ENCODE data around the gene SPCS3.

SPCS3 gene

GRCh38 chr4:176376032-176376614 lies 56.4 kb downstream of the SPCS3 start:
- ChIA-PET CTCF (interaction anchor here (0.7 to 3.8 kb wide), 3 partner anchors 508 to 1178 kb away, joined by 4 to 27 read pairs (median 6); no protein-coding TSS in a partner anchor), POLR2A (no interaction called here)
- Histone ChIP-seq H3K9me3 (ENCODE audit: control insufficient read depth, insufficient read depth, low read depth, low read length) (no peaks in the 10 kb centered on the region), H3K36me3 (ENCODE audit: control insufficient read depth in 2 of 2, insufficient read depth in 1 of 2, low read length in 2 of 2) (no peaks in the 10 kb centered on the region), H3K4me1 (ENCODE audit: control insufficient read depth, insufficient read depth, low read length) (no peaks in the 10 kb centered on the region), H3K4me3 (ENCODE audit: low read depth, low read length) (no peak overlapping the region), H3K27ac (ENCODE audit: extremely low read depth, low read depth, low read length) (no peak overlapping the region)
- TF ChIP-seq ZNF654 (tag by site-specific recombination; IDR thresholded peaks at IDR 0.05; ENCODE audit: low read depth) (peak; percentile 68), ZNF221 (tag by site-specific recombination; IDR thresholded peaks at IDR 0.05; ENCODE audit: borderline replicate concordance) (no peak), ZNF133 (tag by site-specific recombination; IDR thresholded peaks at IDR 0.05) (no peak), ZBTB26 (tag by site-specific recombination; optimal IDR thresholded peaks at IDR 0.05) (no peak)

- POLR2A ChIA-PET = no interaction called here
- H3K27ac ChIP-seq (ENCODE audit: extremely low read depth, low read depth, low read length) = no peak overlapping the region
- H3K4me1 ChIP-seq (ENCODE audit: control insufficient read depth, insufficient read depth, low read length) = no peaks in the 10 kb centered on the region
- CTCF ChIA-PET = interaction anchor here (0.7 to 3.8 kb wide), 9 partner anchors 66 to 1201 kb away, joined by 3 to 27 read pairs (median 4); no protein-coding TSS in a partner anchor
- H3K36me3 ChIP-seq (ENCODE audit: control insufficient read depth in 2 of 2, insufficient read depth in 1 of 2, low read length in 2 of 2) = no peaks in the 10 kb centered on the region
- H3K9me3 ChIP-seq (ENCODE audit: control insufficient read depth, insufficient read depth, low read depth, low read length) = no peaks in the 10 kb centered on the region
- TF ChIP-seq ZNF654 (tag by site-specific recombination; IDR thresholded peaks at IDR 0.05; ENCODE audit: low read depth) = peak; percentile 83
- TF ChIP-seq ZNF548 (tag by site-specific recombination; IDR thresholded peaks at IDR 0.05) = no peak
- no peak overlapping the region for H3K4me3 ChIP-seq (ENCODE audit: low read depth, low read length)
These were observed 58.0 kb downstream of the SPCS3 start for GRCh38 chr4:176377780-176378179.

DNA sequence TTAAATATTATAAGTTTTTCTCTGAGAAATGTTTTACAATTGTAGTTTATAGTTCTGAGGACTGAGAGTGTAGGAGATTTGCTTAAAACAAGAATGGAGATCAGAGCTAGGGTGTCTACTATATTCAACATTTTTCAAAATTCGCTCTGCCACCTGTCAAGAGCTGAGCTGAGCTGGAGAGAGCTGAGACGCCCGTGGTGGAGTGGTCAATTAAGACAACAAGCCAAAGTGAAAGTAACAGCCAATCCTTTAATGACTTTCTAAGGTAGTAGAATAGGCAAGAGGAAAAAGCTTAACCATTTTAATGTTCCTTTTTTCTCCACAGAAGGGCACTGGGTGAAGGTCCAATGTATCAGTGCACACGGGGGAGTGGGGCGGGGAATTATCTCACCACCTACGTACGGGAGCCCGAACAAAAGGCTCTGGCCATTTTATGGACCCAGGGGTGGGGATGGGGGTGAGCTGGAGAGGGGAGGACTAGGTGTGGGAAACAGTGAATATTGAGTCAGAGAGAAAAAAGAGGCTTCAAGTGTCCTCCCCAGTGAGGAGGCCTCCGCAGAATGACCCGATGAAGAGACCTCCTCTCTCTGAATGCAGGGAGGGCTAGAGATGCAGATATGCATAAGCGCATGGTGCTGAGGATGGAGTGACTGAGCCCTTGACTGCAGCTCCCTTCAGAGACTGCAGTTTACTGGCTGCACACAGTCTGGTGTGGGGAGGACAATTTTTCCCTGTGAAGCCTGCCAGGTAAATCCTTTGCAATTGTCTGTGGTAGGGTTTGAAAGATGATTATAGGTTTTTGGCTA lies 60.8 kb downstream of the SPCS3 start:
- CTCF ChIA-PET = interaction anchor here (1.7 kb wide), 1 partner anchor 667 kb away, joined by 8 read pairs; no protein-coding TSS in a partner anchor
- POLR2A ChIA-PET = no interaction called here
- H3K9me3 ChIP-seq (ENCODE audit: control insufficient read depth, insufficient read depth, low read depth, low read length) = no peaks in the 10 kb centered on the region
- H3K4me3 ChIP-seq (ENCODE audit: low read depth, low read length) = no peak overlapping the region
- no peaks in the 10 kb centered on the region for H3K4me1 ChIP-seq (ENCODE audit: control insufficient read depth, insufficient read depth, low read length)
- H3K27ac ChIP-seq (ENCODE audit: extremely low read depth, low read depth, low read length) = no peak overlapping the region
- TF ChIP-seq ZNF707 (tag by site-specific recombination; IDR thresholded peaks at IDR 0.05) (no peak), ZNF621 (tag by site-specific recombination; IDR thresholded peaks at IDR 0.05) (no peak), ZNF596 (tag by site-specific recombination; IDR thresholded peaks at IDR 0.05) (no peak), ZIC2 (tag by site-specific recombination; IDR thresholded peaks at IDR 0.05) (no peak), ZBTB44 (tag by site-specific recombination; IDR thresholded peaks at IDR 0.05) (no peak), ZNF623 (tag by site-specific recombination; IDR thresholded peaks at IDR 0.05) (no peak), ZNF37A (tag by site-specific recombination; IDR thresholded peaks at IDR 0.05) (no peak), ZNF639 (tag by site-specific recombination; IDR thresholded peaks at IDR 0.05) (no peak), YY2 (tag by site-specific recombination; IDR thresholded peaks at IDR 0.05) (no peak)
- TF ChIP-seq, protein P1, sequence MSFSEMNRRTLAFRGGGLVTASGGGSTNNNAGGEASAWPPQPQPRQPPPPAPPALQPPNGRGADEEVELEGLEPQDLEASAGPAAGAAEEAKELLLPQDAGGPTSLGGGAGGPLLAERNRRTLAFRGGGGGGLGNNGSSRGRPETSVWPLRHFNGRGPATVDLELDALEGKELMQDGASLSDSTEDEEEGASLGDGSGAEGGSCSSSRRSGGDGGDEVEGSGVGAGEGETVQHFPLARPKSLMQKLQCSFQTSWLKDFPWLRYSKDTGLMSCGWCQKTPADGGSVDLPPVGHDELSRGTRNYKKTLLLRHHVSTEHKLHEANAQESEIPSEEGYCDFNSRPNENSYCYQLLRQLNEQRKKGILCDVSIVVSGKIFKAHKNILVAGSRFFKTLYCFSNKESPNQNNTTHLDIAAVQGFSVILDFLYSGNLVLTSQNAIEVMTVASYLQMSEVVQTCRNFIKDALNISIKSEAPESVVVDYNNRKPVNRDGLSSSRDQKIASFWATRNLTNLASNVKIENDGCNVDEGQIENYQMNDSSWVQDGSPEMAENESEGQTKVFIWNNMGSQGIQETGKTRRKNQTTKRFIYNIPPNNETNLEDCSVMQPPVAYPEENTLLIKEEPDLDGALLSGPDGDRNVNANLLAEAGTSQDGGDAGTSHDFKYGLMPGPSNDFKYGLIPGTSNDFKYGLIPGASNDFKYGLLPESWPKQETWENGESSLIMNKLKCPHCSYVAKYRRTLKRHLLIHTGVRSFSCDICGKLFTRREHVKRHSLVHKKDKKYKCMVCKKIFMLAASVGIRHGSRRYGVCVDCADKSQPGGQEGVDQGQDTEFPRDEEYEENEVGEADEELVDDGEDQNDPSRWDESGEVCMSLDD (tag by site-specific recombination; IDR thresholded peaks at IDR 0.05) = no peak
- TF ChIP-seq, protein P2, sequence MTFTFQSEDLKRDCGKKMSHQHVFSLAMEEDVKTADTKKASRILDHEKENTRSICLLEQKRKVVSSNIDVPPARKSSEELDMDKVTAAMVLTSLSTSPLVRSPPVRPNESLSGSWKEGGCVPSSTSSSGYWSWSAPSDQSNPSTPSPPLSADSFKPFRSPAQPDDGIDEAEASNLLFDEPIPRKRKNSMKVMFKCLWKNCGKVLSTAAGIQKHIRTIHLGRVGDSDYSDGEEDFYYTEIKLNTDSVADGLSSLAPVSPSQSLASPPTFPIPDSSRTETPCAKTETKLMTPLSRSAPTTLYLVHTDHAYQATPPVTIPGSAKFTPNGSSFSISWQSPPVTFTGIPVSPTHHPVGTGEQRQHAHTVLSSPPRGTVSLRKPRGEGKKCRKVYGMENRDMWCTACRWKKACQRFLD (tag by site-specific recombination; IDR thresholded peaks at IDR 0.05) = no peak
- TF ChIP-seq, protein P3, sequence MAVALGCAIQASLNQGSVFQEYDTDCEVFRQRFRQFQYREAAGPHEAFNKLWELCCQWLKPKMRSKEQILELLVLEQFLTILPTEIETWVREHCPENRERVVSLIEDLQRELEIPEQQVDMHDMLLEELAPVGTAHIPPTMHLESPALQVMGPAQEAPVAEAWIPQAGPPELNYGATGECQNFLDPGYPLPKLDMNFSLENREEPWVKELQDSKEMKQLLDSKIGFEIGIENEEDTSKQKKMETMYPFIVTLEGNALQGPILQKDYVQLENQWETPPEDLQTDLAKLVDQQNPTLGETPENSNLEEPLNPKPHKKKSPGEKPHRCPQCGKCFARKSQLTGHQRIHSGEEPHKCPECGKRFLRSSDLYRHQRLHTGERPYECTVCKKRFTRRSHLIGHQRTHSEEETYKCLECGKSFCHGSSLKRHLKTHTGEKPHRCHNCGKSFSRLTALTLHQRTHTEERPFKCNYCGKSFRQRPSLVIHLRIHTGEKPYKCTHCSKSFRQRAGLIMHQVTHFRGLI (tag by site-specific recombination; IDR thresholded peaks at IDR 0.05) = no peak
- no peaks in the 10 kb centered on the region for H3K36me3 ChIP-seq (ENCODE audit: control insufficient read depth in 2 of 2, insufficient read depth in 1 of 2, low read length in 2 of 2)
